T-cell (primary cell): ENCODE data around the gene HECTD3. TPM values are rescaled to one million over a fixed set of nuclear protein-coding genes. Genes with fewer than 3 reads are reported as not detected.
A peak's percentile ranks its signal among the peaks of the same experiment; 100 is the strongest.
"Not testable (repeated sequence)": the region's sequence is repeated elsewhere in the genome, so short reads cannot be mapped to it uniquely, and the experiment has no call there.

ENCODE experiments used
- ATAC-seq, 4 experiments: fragments of 200-7000 bp in 3 of 4; fragments of 150-1000 bp in 1 of 4; cut with Tn5 transposase; replicated peaks in 1 of 4; 1 replicate in 3 of 4; 2 replicates in 1 of 4; pipeline ENCODE4 v1.10.0; 2021; ENCODE audit warnings: moderate library complexity in 3 of 4, mild to moderate bottlenecking in 2 of 4, moderate number of reproducible peaks in 1 of 4
- CTCF ChIA-PET, 2 donors: fragments of 300-600 bp; sonication (Branson Sonifier 250); formaldehyde crosslinking; loops; one replicate each; lab custom pipeline; 2022; ENCODE audit warnings: antibody characterized with exemption in 2 of 2; lab: Charles Lee
- POLR2A ChIA-PET, 2 donors: fragments of 300-600 bp; sonication (Branson Sonifier 250); formaldehyde crosslinking; loops; one replicate each; lab custom pipeline; 2022; ENCODE audit warnings: antibody characterized with exemption in 2 of 2; lab: Charles Lee
- DNase-seq, 35 experiments: peaks; one replicate each; pipeline versions ENCODE4 v3.0.0 to v3.0.0-alpha.2; 2013 to 2023
- H3K27ac ChIP-seq: one replicate; pipeline ENCODE4 v1.5.1; 2013; ENCODE audit warnings: low read length
- H3K27me3 ChIP-seq, 2 experiments: replicated peaks in 1 of 2; 1 replicate in 1 of 2; 2 replicates in 1 of 2; pipeline versions ENCODE4 v1.6.1 to v1.7.0; 2013; ENCODE audit warnings: low read length in 1 of 2, mixed read lengths in 1 of 2; ENCODE audit not compliant: control insufficient read depth in 2 of 2, insufficient read depth in 2 of 2; ENCODE audit errors: extremely low read depth in 1 of 2
- H3K36me3 ChIP-seq, 2 donors: 1 replicate in 1 of 2; 2 replicates in 1 of 2; pipeline versions ENCODE4 v1.6.1 to v1.7.0; 2013; ENCODE audit warnings: low read length in 1 of 2; ENCODE audit not compliant: control insufficient read depth in 2 of 2, insufficient read depth in 1 of 2; ENCODE audit errors: extremely low read depth in 1 of 2
- H3K4me1 ChIP-seq, 2 experiments: 1 replicate in 1 of 2; 2 replicates in 1 of 2; pipeline versions ENCODE4 v1.6.1 to v1.7.0; 2013; ENCODE audit warnings: low read length in 2 of 2, mixed read lengths in 1 of 2; ENCODE audit not compliant: insufficient read depth in 2 of 2, control insufficient read depth in 1 of 2; ENCODE audit errors: extremely low read depth in 1 of 2
- H3K4me3 ChIP-seq, 2 donors: 1 replicate in 1 of 2; 2 replicates in 1 of 2; pipeline versions ENCODE4 v1.5.1 to v1.7.0; 2013; ENCODE audit warnings: mild to moderate bottlenecking in 2 of 2, low read length in 1 of 2, moderate library complexity in 1 of 2; ENCODE audit not compliant: control insufficient read depth in 1 of 2; ENCODE audit errors: extremely low read depth in 1 of 2
- H3K9me3 ChIP-seq: 2 replicates; pipeline ENCODE4 v1.7.0; 2013
- H3K27ac Mint-ChIP-seq, 2 donors: one replicate each; pipeline ENCODE4 v1.8.0; 2020 to 2021; ENCODE audit warnings: mild to moderate bottlenecking in 2 of 2, mixed read lengths in 2 of 2
- H3K27me3 Mint-ChIP-seq, 2 donors: one replicate each; pipeline ENCODE4 v1.8.0; 2021 to 2022; ENCODE audit warnings: mixed read lengths in 2 of 2
- H3K36me3 Mint-ChIP-seq: one replicate; pipeline ENCODE4 v1.8.0; 2021; ENCODE audit warnings: mixed read lengths
- H3K4me1 Mint-ChIP-seq, 3 donors: one replicate each; pipeline ENCODE4 v1.8.0; 2020 to 2022; ENCODE audit warnings: mixed read lengths in 3 of 3, mild to moderate bottlenecking in 1 of 3
- H3K4me3 Mint-ChIP-seq, 3 donors: one replicate each; pipeline ENCODE4 v1.8.0; 2020 to 2022; ENCODE audit warnings: mild to moderate bottlenecking in 3 of 3, mixed read lengths in 3 of 3, moderate library complexity in 3 of 3
- H3K9me3 Mint-ChIP-seq, 3 donors: one replicate each; pipeline ENCODE4 v1.8.0; 2020 to 2022; ENCODE audit warnings: mixed read lengths in 3 of 3
- WGBS: methylation state at CpG from one replicate; pipeline ENCODE4 v1.1.5; 2013; ENCODE audit warnings: missing lambda C conversion rate; ENCODE audit not compliant: insufficient coverage; 5-methylcytosine and 5-hydroxymethylcytosine counted together
- total RNA-seq, 35 experiments: library from RNA in 6 of 35; stranded (reverse) in 6 of 35; fragments of 120-200 nt in 1 of 35; gene quantifications; one replicate each; pipeline versions ENCODE4 v1.2.1 to v1.2.4 and lab custom pipeline; 2013 to 2026

Gene HECTD3
- total RNA-seq, 5 donors from 2014 or later (not counting 1 experiment from before 2014, with no cell fraction given): 41.5 to 59.8 (median 55.4) TPM

GRCh38 chr1:45001576-45001975 lies 9.5 kb downstream of the HECTD3 start:
- H3K27me3 ChIP-seq, DNase-seq, H3K27me3 Mint-ChIP-seq, H3K9me3 Mint-ChIP-seq, H3K4me3 ChIP-seq, H3K9me3 ChIP-seq, CTCF ChIA-PET, H3K27ac Mint-ChIP-seq, POLR2A ChIA-PET, H3K4me3 Mint-ChIP-seq, H3K4me1 ChIP-seq, H3K27ac ChIP-seq, ATAC-seq: not testable (repeated sequence)
- no CpG with 5 or more reads among the region's 8 CpGs for WGBS
- H3K36me3 Mint-ChIP-seq: peaks cover 37% of the 10 kb centered on the region
- H3K4me1 Mint-ChIP-seq: peaks cover 3 to 11% (median 8%) of the 10 kb centered on the region in 3 donors
- H3K36me3 ChIP-seq: peaks cover 24 to 46% of the 10 kb centered on the region in 2 donors

GRCh38 chr1:45001011-45001481 lies 10.1 kb downstream of the HECTD3 start:
- H3K27ac ChIP-seq: no peak overlapping the region
- H3K4me1 ChIP-seq: no peaks in the 10 kb centered on the region
- 67% methylated on average over 3 of the region's 7 CpGs for WGBS
- Mint-ChIP-seq H3K4me1 (peaks cover 3 to 11% (median 8%) of the 10 kb centered on the region in 3 donors), H3K4me3 (no peak overlapping the region), H3K27ac (peak overlapping the region; percentile 13 to 37), H3K9me3 (no peaks in the 10 kb centered on the region), H3K36me3 (peaks cover 36% of the 10 kb centered on the region), H3K27me3 (no peaks in the 10 kb centered on the region)
- CTCF ChIA-PET: no interaction called here
- no peak for DNase-seq
- H3K9me3 ChIP-seq: no peaks in the 10 kb centered on the region
- peak in 1 of 4 experiments; percentile 14 for ATAC-seq
- H3K4me3 ChIP-seq: no peak overlapping the region
- peaks cover 21 to 43% of the 10 kb centered on the region in 2 donors for H3K36me3 ChIP-seq
- POLR2A ChIA-PET: no interaction called here
- H3K27me3 ChIP-seq: no peaks in the 10 kb centered on the region

GRCh38 chr1:44999232-44999631 lies 11.9 kb downstream of the HECTD3 start:
- H3K4me3 Mint-ChIP-seq: no peak overlapping the region

GRCh38 chr1:44995467-44996238 lies 15.5 kb downstream of the HECTD3 start:
- Histone ChIP-seq H3K4me1 (no peaks in the 10 kb centered on the region), H3K4me3 (no peak overlapping the region), H3K36me3 (no peaks in the 10 kb centered on the region), H3K27me3 (no peaks in the 10 kb centered on the region), H3K9me3 (no peaks in the 10 kb centered on the region), H3K27ac (no peak overlapping the region)
- POLR2A ChIA-PET: interaction anchor here (0.6 kb wide), 3 partner anchors 25 to 598 kb away, joined by 3 to 5 read pairs (median 4); partner anchors contain the start of gene PLK3 (in 1 of the 2)
- Mint-ChIP-seq H3K4me1 (peaks cover 1 to 5% (median 4%) of the 10 kb centered on the region in 3 donors), H3K4me3 (no peak overlapping the region), H3K36me3 (no peaks in the 10 kb centered on the region), H3K27me3 (no peaks in the 10 kb centered on the region), H3K9me3 (no peaks in the 10 kb centered on the region), H3K27ac (no peak overlapping the region)
- DNase-seq (no peak), ATAC-seq (no peak)
- WGBS: 96% methylated on average over 4 of the region's 7 CpGs
- CTCF ChIA-PET: no interaction called here

More at GRCh38 chr1:44999232-44999631, 11.9 kb downstream of the HECTD3 start:
- Histone ChIP-seq H3K27ac (no peak overlapping the region), H3K27me3 (no peaks in the 10 kb centered on the region), H3K4me1 (no peaks in the 10 kb centered on the region), H3K36me3 (peaks cover 17 to 25% of the 10 kb centered on the region in 2 donors), H3K4me3 (no peak overlapping the region), H3K9me3 (no peaks in the 10 kb centered on the region)
- DNase-seq (no peak), ATAC-seq (no peak)
- POLR2A ChIA-PET: no interaction called here
- 60% methylated on average over 1 of the region's 3 CpGs for WGBS
- H3K9me3 Mint-ChIP-seq: no peaks in the 10 kb centered on the region
- CTCF ChIA-PET: interaction anchor here in 1 of 2 donors (0.5 to 0.7 kb wide), 3 partner anchors 268 to 394 kb away, joined by 3 read pairs; no protein-coding TSS in a partner anchor
- H3K27me3 Mint-ChIP-seq: no peaks in the 10 kb centered on the region
- H3K36me3 Mint-ChIP-seq: peaks cover 19% of the 10 kb centered on the region
- H3K4me1 Mint-ChIP-seq: peaks cover 3 to 11% (median 8%) of the 10 kb centered on the region in 3 donors
- H3K27ac Mint-ChIP-seq: no peak overlapping the region

- no peaks in the 10 kb centered on the region for H3K4me1 ChIP-seq
- H3K4me3 ChIP-seq: no peak overlapping the region
- Mint-ChIP-seq H3K36me3 (no peaks in the 10 kb centered on the region), H3K9me3 (no peaks in the 10 kb centered on the region), H3K27me3 (no peaks in the 10 kb centered on the region), H3K27ac (no peak overlapping the region), H3K4me1 (no peaks in the 10 kb centered on the region), H3K4me3 (no peak overlapping the region)
- DNase-seq: no peak
- no peaks in the 10 kb centered on the region for H3K27me3 ChIP-seq
- ChIA-PET CTCF (no interaction called here), POLR2A (no interaction called here)
- H3K36me3 ChIP-seq: no peaks in the 10 kb centered on the region
- H3K9me3 ChIP-seq: no peaks in the 10 kb centered on the region
- no peak for ATAC-seq
- 83% methylated on average over 4 of the region's 7 CpGs for WGBS
- H3K27ac ChIP-seq: no peak overlapping the region
Observed at GRCh38 chr1:44994309-44994898, 16.7 kb downstream of the HECTD3 start.

- Mint-ChIP-seq H3K4me3 (no peak overlapping the region), H3K4me1 (peaks cover 19 to 21% (median 20%) of the 10 kb centered on the region in 3 donors), H3K36me3 (no peaks in the 10 kb centered on the region), H3K9me3 (no peaks in the 10 kb centered on the region), H3K27ac (no peak overlapping the region), H3K27me3 (no peaks in the 10 kb centered on the region)
- CTCF ChIA-PET: interaction anchor here in 1 of 2 donors (2.8 kb wide), 1 partner anchor 23 kb away, joined by 18 read pairs; the partner anchor contains the start of genes HECTD3 and UROD
- H3K27me3 ChIP-seq: no peaks in the 10 kb centered on the region
- no peaks in the 10 kb centered on the region for H3K9me3 ChIP-seq
- DNase-seq (no peak), ATAC-seq (no peak)
- H3K27ac ChIP-seq: no peak overlapping the region
- no peak overlapping the region for H3K4me3 ChIP-seq
- 99% methylated on average over 16 of the region's 24 CpGs for WGBS
- POLR2A ChIA-PET: interaction anchor here (0.6 to 0.7 kb wide), 4 partner anchors 23 to 350 kb away, joined by 3 to 9 read pairs (median 4); partner anchors contain the start of gene UROD (in 1 of the 2)
- H3K4me1 ChIP-seq: peaks cover 9 to 17% of the 10 kb centered on the region in 2 experiments
- no peaks in the 10 kb centered on the region for H3K36me3 ChIP-seq
Observed at GRCh38 chr1:44988531-44989156, 22.5 kb downstream of the HECTD3 start.
